IMR-90 (cell line): ENCODE data around the gene INO80E. TPM values are rescaled to one million over a fixed set of nuclear protein-coding genes. Genes with fewer than 3 reads are reported as not detected.

Experiments
- ATAC-seq: fragments of 200-7000 bp; cut with Tn5 transposase; 2 replicates; pipeline ENCODE4 v1.9.1; 2020; ENCODE audit warnings: low read depth, mild to moderate bottlenecking, moderate library complexity
- BruUV-seq: library from RNA; stranded (reverse); fragments of 400-500 nt; replicated peaks from 2 replicates; lab custom pipeline; 2021; lab: Mats Ljungman, UMichigan
- CTCF ChIA-PET: fragments of 300-600 bp; formaldehyde crosslinking; extraction: SDS; loops from one replicate; lab custom pipeline; 2021; ENCODE audit warnings: antibody characterized with exemption; lab: Yijun Ruan, JAX
- POLR2A ChIA-PET: fragments of 300-600 bp; sonication (Branson Sonifier 250); formaldehyde crosslinking; loops from one replicate; lab custom pipeline; 2022; ENCODE audit warnings: antibody characterized with exemption; ENCODE audit not compliant: unreplicated experiment; lab: Charles Lee
- DNase-seq: peaks from one replicate; pipeline ENCODE4 v3.0.0; 2013
- H2AFZ ChIP-seq: replicated peaks from 2 replicates; pipeline ENCODE3; 2013; ENCODE audit warnings: low read length, mild to moderate bottlenecking; ENCODE audit not compliant: poor library complexity
- H2AK5ac ChIP-seq: 2 replicates; pipeline ENCODE4 v1.6.1; 2013; ENCODE audit warnings: low read depth, low read length, inconsistent platforms
- H2AK9ac ChIP-seq: replicated peaks from 2 replicates; pipeline ENCODE3; 2013; ENCODE audit warnings: mild to moderate bottlenecking, low read depth, low read length, moderate library complexity; ENCODE audit not compliant: poor library complexity
- H2BK120ac ChIP-seq: 2 replicates; pipeline ENCODE4 v1.6.1; 2013; ENCODE audit warnings: low read depth, low read length, inconsistent platforms
- H2BK15ac ChIP-seq: 3 replicates; pipeline ENCODE4 v1.6.1; 2013; ENCODE audit warnings: low read depth, low read length, inconsistent platforms
- H2BK20ac ChIP-seq: 2 replicates; pipeline ENCODE4 v1.6.1; 2013; ENCODE audit warnings: low read depth, mild to moderate bottlenecking, inconsistent platforms, low read length, moderate library complexity
- H2BK5ac ChIP-seq: 2 replicates; pipeline ENCODE4 v1.6.1; 2013; ENCODE audit warnings: mild to moderate bottlenecking, low read depth, low read length, inconsistent platforms; ENCODE audit not compliant: poor library complexity, severe bottlenecking
- H3K14ac ChIP-seq: replicated peaks from 2 replicates; pipeline ENCODE4 v1.6.1; 2013; ENCODE audit warnings: low read depth, low read length, inconsistent platforms
- H3K18ac ChIP-seq: 2 replicates; pipeline ENCODE4 v1.6.1; 2013; ENCODE audit warnings: low read depth, low read length, control low read depth
- H3K23ac ChIP-seq: 2 replicates; pipeline ENCODE4 v1.6.1; 2013; ENCODE audit warnings: low read depth, low read length, inconsistent platforms
- H3K27ac ChIP-seq: 2 replicates; pipeline ENCODE4 v1.5.1; 2013; ENCODE audit warnings: mild to moderate bottlenecking, control low read depth, low read length; ENCODE audit not compliant: insufficient read depth
- H3K27me3 ChIP-seq: 2 replicates; pipeline ENCODE4 v1.6.1; 2013; ENCODE audit warnings: low read length; ENCODE audit not compliant: control insufficient read depth, insufficient read depth
- H3K36me3 ChIP-seq: 2 replicates; pipeline ENCODE4 v1.6.1; 2013; ENCODE audit warnings: low read length, mixed read lengths; ENCODE audit not compliant: control insufficient read depth, insufficient read depth
- H3K4ac ChIP-seq: 2 replicates; pipeline ENCODE4 v1.6.1; 2013; ENCODE audit warnings: low read depth, low read length, inconsistent platforms
- H3K4me1 ChIP-seq: 2 replicates; pipeline ENCODE4 v1.6.1; 2013; ENCODE audit warnings: low read length, mixed read lengths; ENCODE audit not compliant: control insufficient read depth, insufficient read depth
- H3K4me2 ChIP-seq: 2 replicates; pipeline ENCODE4 v1.6.1; 2013; ENCODE audit warnings: low read depth, mild to moderate bottlenecking, control low read depth, low read length, moderate library complexity
- H3K4me3 ChIP-seq: 2 replicates; pipeline ENCODE4 v1.5.1; 2013; ENCODE audit warnings: low read depth, mild to moderate bottlenecking, control low read depth, low read length, moderate library complexity; ENCODE audit not compliant: insufficient read depth
- H3K56ac ChIP-seq: 2 replicates; pipeline ENCODE4 v1.6.1; 2013; ENCODE audit warnings: low read length, inconsistent platforms; ENCODE audit not compliant: insufficient read depth; ENCODE audit errors: extremely low read depth
- H3K79me1 ChIP-seq, 2 experiments: 2 replicates each; pipeline ENCODE4 v1.6.1; 2013; ENCODE audit warnings: low read length in 2 of 2, inconsistent platforms in 1 of 2, low read depth in 1 of 2
- H3K9ac ChIP-seq: 2 replicates; pipeline ENCODE4 v1.6.1; 2013; ENCODE audit warnings: low read depth, low read length, control low read depth
- H3K9me1 ChIP-seq: 2 replicates; pipeline ENCODE4 v1.6.1; 2013; ENCODE audit warnings: low read length, inconsistent platforms; ENCODE audit not compliant: insufficient read depth
- H3K9me3 ChIP-seq: 2 replicates; pipeline ENCODE4 v1.6.1; 2013; ENCODE audit warnings: low read length; ENCODE audit not compliant: control insufficient read depth, insufficient read depth
- H4K20me1 ChIP-seq: 2 replicates; pipeline ENCODE4 v1.6.1; 2013; ENCODE audit warnings: low read length, inconsistent platforms; ENCODE audit not compliant: insufficient read depth
- H4K5ac ChIP-seq: 2 replicates; pipeline ENCODE4 v1.6.1; 2013; ENCODE audit warnings: mild to moderate bottlenecking, low read depth, low read length, control low read depth
- H4K8ac ChIP-seq, 2 experiments: 2 replicates each; pipeline ENCODE4 v1.6.1; 2013; ENCODE audit warnings: low read depth in 2 of 2, low read length in 2 of 2, control low read depth in 1 of 2, inconsistent platforms in 1 of 2
- H4K91ac ChIP-seq: 2 replicates; pipeline ENCODE4 v1.6.1; 2013; ENCODE audit warnings: low read depth, low read length, inconsistent platforms; ENCODE audit not compliant: insufficient read depth
- CHD1 ChIP-seq: IDR thresholded peaks from 2 replicates; pipeline ENCODE4 v1.6.1; 2012; ENCODE audit warnings: low read depth, low read length, improper control_type of control experiment
- FOS ChIP-seq: fragments of 150-350 bp; IDR thresholded peaks from 2 replicates; pipeline ENCODE4 v1.6.1; 2016; ENCODE audit warnings: low read depth, low read length
- MAFK ChIP-seq: IDR thresholded peaks from 2 replicates; pipeline ENCODE4 v1.6.1; 2012; ENCODE audit warnings: low read depth, low read length, improper control_type of control experiment
- MAZ ChIP-seq: IDR thresholded peaks from 2 replicates; pipeline ENCODE4 v1.6.1; 2012; ENCODE audit warnings: low read depth, mild to moderate bottlenecking, low read length, improper control_type of control experiment, moderate library complexity, borderline replicate concordance
- POLR2A ChIP-seq: IDR thresholded peaks from 2 replicates; pipeline ENCODE4 v1.6.1; 2012; ENCODE audit warnings: mild to moderate bottlenecking, low read depth, low read length
- RCOR1 ChIP-seq: IDR thresholded peaks from 2 replicates; pipeline ENCODE4 v1.6.1; 2012; ENCODE audit warnings: mild to moderate bottlenecking, low read length, improper control_type of control experiment; ENCODE audit not compliant: insufficient replicate concordance
- RFX5 ChIP-seq: IDR thresholded peaks from 2 replicates; pipeline ENCODE4 v1.8.0; 2012; ENCODE audit warnings: low read depth, mild to moderate bottlenecking, low read length, moderate library complexity
- SMC3 ChIP-seq: fragments of 150-350 bp; IDR thresholded peaks from 2 replicates; pipeline ENCODE4 v1.6.1; 2016; ENCODE audit warnings: low read depth, mild to moderate bottlenecking, antibody characterized with exemption, low read length, moderate library complexity
- WGBS, 2 experiments: methylation state at CpG; one replicate each; pipeline versions ENCODE4 v1.1.5 to v1.1.7; 2013; ENCODE audit warnings: missing lambda C conversion rate in 2 of 2; ENCODE audit not compliant: insufficient read length in 1 of 2; ENCODE audit errors: extremely low coverage in 2 of 2; 5-methylcytosine and 5-hydroxymethylcytosine counted together
- dilution Hi-C: fragments of 300-500 bp; cut with HindIII; formaldehyde crosslinking; loops from one replicate; pipeline ENCODE4 v1.14.3; 2018; ENCODE audit warnings: low sequenced_read_pairs; ENCODE audit not compliant: unreplicated experiment
- in situ Hi-C: fragments of 300-500 bp; cut with MboI; formaldehyde crosslinking; loops from 3 replicates; pipeline ENCODE4 v1.14.3; 2019; ENCODE audit warnings: low sequenced_read_pairs, inconsistent platforms, mixed read lengths
- intact Hi-C: fragments of 100-400 bp; cut with micrococcal nuclease; formaldehyde crosslinking; loops from 2 replicates; pipeline ENCODE4 v1.10.0; 2022
- polyA plus RNA-seq, 3 experiments: library from polyadenylated mRNA; depleted of rRNA; stranded (reverse); fragments of >200 nt; gene quantifications; 2 replicates each; pipeline ENCODE4 v1.2.3, GENCODE V29; 2012; ENCODE audit warnings: low replicate concordance in 1 of 3
- total RNA-seq: library from RNA; depleted of rRNA; stranded (reverse); fragments of >200 nt; gene quantifications from 2 replicates; pipeline ENCODE4 v1.2.3, GENCODE V29; 2012
- TF ChIP-seq, protein P1 (sequence below): conservative IDR thresholded peaks from 2 replicates; pipeline ENCODE4 v1.5.1; 2012; ENCODE audit warnings: mild to moderate bottlenecking, low read depth, low read length, improper control_type of control experiment
- TF ChIP-seq, protein P2 (sequence below): fragments of 150-350 bp; IDR thresholded peaks from 2 replicates; pipeline ENCODE4 v1.6.1; 2016; ENCODE audit warnings: low read depth, mild to moderate bottlenecking, low read length, moderate library complexity, borderline replicate concordance
- TF ChIP-seq, protein P3 (sequence below): fragments of 150-350 bp; IDR thresholded peaks from 2 replicates; pipeline ENCODE4 v1.6.1; 2017; ENCODE audit warnings: mild to moderate bottlenecking, antibody characterized with exemption, low read length, low read depth

INO80E gene
- total and polyA plus RNA-seq, 2 of the 4 experiments (the other 2 are of a cell fraction), result 40.9 to 42.1 TPM

DNA sequence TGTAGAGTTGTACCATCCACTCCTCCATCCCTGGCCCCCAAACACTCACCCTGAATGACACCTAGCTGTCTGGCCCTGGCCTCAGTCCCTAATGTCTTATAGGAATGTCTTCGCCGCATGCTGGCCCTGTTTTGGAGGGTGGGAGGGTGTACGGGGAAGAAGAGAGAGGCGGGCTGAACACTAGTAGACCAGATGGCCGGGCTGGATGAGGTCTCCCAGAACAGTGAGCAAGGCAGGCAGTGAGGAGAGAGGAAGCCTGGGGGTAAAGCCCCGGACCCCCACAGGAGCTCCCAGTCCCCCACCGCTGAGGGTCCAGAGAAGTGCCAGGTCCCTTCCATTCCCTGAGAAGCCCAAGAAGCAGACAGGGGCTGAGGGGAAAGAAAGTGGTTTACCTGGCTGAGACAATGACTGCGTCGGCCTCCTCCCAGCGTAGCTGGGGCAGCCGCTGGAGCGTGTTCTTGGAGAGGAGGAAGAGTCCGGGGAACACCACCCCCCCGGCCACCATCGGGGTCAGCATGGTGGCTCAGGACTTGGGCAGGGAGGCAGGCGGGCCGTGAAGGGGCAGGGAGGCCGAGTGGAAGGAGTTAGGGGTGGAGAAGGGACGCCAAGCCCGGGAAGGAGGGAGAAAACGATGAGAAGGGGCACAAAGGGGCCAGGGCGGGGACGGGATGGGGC, 34.1 kb downstream of the INO80E start:
- Histone ChIP-seq H4K20me1 (peaks cover 9% of the 10 kb centered on the region; the same call in 1 of the 2 replicates), H3K9me3 (no peaks in the 10 kb centered on the region), H2BK15ac (no peak overlapping the region), H2BK120ac (no peak overlapping the region), H2BK5ac (no peak overlapping the region), H4K91ac (no peak overlapping the region), H3K9ac (no peak overlapping the region), H3K4me3 (no peak overlapping the region), H2AFZ (peak overlapping the region; percentile 43), H3K4me1 (no peaks in the 10 kb centered on the region), H4K5ac (no peak overlapping the region), H4K8ac (no peak overlapping the region), H3K27ac (no peak overlapping the region), H3K36me3 (no peaks in the 10 kb centered on the region), H3K9me1 (no peaks in the 10 kb centered on the region), H3K4me2 (no peak overlapping the region), H3K27me3 (peaks cover 64% of the 10 kb centered on the region), H3K4ac (no peak overlapping the region), H2AK5ac (no peak overlapping the region), H3K14ac (no peak overlapping the region), H3K56ac (no peak overlapping the region), H3K23ac (no peak overlapping the region), H3K18ac (no peak overlapping the region), H2BK20ac (no peak overlapping the region), H3K79me1 (no peaks in the 10 kb centered on the region), H2AK9ac (no peak overlapping the region)
- dilution Hi-C loops (no loop called here), intact Hi-C loops (no loop called here), in situ Hi-C loops (no loop called here)
- DNase-seq, result no peak
- 25% methylated on average over 6 of the region's 23 CpGs; no CpG with 5 or more reads in 1 of the 2 experiments for WGBS, 2 experiments
- ChIA-PET POLR2A (no interaction called here), CTCF (no interaction called here)
- no peak for ATAC-seq
- no TSS peak for BruUV-seq
- TF ChIP-seq MAFK (no peak), SMC3 (no peak), RCOR1 (no peak), POLR2A (no peak), FOS (no peak), CHD1 (no peak), MAZ (no peak), RFX5 (no peak)
- TF ChIP-seq, protein P1, sequence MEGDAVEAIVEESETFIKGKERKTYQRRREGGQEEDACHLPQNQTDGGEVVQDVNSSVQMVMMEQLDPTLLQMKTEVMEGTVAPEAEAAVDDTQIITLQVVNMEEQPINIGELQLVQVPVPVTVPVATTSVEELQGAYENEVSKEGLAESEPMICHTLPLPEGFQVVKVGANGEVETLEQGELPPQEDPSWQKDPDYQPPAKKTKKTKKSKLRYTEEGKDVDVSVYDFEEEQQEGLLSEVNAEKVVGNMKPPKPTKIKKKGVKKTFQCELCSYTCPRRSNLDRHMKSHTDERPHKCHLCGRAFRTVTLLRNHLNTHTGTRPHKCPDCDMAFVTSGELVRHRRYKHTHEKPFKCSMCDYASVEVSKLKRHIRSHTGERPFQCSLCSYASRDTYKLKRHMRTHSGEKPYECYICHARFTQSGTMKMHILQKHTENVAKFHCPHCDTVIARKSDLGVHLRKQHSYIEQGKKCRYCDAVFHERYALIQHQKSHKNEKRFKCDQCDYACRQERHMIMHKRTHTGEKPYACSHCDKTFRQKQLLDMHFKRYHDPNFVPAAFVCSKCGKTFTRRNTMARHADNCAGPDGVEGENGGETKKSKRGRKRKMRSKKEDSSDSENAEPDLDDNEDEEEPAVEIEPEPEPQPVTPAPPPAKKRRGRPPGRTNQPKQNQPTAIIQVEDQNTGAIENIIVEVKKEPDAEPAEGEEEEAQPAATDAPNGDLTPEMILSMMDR, result no peak
- TF ChIP-seq, protein P2, sequence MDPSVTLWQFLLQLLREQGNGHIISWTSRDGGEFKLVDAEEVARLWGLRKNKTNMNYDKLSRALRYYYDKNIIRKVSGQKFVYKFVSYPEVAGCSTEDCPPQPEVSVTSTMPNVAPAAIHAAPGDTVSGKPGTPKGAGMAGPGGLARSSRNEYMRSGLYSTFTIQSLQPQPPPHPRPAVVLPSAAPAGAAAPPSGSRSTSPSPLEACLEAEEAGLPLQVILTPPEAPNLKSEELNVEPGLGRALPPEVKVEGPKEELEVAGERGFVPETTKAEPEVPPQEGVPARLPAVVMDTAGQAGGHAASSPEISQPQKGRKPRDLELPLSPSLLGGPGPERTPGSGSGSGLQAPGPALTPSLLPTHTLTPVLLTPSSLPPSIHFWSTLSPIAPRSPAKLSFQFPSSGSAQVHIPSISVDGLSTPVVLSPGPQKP, result no peak
- TF ChIP-seq, protein P3, sequence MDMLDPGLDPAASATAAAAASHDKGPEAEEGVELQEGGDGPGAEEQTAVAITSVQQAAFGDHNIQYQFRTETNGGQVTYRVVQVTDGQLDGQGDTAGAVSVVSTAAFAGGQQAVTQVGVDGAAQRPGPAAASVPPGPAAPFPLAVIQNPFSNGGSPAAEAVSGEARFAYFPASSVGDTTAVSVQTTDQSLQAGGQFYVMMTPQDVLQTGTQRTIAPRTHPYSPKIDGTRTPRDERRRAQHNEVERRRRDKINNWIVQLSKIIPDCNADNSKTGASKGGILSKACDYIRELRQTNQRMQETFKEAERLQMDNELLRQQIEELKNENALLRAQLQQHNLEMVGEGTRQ, result no peak
